Measurements from ENCODE around the gene SIRPA.

DNA sequence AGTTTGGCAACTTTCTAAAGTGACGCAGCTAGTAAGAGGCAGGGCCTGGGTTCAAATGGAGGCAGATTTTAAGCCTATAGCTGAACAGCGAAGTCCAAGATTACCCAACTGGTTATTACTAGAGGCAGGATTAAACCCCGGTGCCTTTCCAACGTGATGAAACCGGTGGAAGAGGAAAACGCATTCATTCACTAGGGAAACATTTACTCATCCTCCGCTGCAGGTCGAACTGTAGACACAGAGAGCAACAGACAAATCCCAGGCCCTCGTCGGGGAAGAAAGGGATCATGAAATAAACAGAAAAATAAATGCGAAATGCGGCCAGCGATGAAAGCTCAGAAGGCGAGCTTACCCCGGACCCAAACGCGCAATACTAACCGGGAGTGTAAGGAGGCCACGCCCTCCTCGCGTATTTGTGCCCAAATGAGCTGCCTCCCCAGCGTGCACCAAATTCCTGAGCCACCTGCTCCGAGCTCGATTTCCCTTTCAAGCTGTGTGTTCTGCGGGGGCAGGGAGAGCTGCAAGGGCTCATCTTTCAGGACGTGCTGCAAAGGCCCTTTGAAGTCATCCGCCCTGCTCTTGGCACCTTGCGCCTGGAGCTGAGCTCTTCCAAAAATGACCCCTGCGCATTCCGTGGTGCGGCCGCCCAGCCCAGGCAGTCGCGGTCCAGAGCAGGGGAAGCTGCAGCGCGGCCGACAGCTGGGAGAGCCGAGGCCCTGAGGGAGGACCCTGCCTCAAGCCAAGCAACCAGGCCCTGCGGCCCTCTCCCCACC is 51.7 kb downstream of the SIRPA start:
- TF ChIP-seq, protein P1, sequence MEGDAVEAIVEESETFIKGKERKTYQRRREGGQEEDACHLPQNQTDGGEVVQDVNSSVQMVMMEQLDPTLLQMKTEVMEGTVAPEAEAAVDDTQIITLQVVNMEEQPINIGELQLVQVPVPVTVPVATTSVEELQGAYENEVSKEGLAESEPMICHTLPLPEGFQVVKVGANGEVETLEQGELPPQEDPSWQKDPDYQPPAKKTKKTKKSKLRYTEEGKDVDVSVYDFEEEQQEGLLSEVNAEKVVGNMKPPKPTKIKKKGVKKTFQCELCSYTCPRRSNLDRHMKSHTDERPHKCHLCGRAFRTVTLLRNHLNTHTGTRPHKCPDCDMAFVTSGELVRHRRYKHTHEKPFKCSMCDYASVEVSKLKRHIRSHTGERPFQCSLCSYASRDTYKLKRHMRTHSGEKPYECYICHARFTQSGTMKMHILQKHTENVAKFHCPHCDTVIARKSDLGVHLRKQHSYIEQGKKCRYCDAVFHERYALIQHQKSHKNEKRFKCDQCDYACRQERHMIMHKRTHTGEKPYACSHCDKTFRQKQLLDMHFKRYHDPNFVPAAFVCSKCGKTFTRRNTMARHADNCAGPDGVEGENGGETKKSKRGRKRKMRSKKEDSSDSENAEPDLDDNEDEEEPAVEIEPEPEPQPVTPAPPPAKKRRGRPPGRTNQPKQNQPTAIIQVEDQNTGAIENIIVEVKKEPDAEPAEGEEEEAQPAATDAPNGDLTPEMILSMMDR (optimal IDR thresholded peaks at IDR 0.05 in 1 of 3, IDR thresholded peaks at IDR 0.05 in 1 of 3, conservative IDR thresholded peaks at IDR 0.05 in 1 of 3; ENCODE audit: extremely low read depth in 1 of 3, insufficient read depth in 2 of 3, low read length in 3 of 3): no peak
- no peak for TF ChIP-seq EZH2 (IDR thresholded peaks at IDR 0.05; ENCODE audit: low read length)
